ENCODE measurements around the gene MYO18B. TPM values are rescaled to one million over a fixed set of nuclear protein-coding genes. Genes with fewer than 3 reads are reported as not detected.

The MYO18B gene
- total RNA-seq, 1 donor from 2014 or later, result not detected

GRCh38 chr22:26002456-26002855 is 260.5 kb downstream of the MYO18B start:
- H3K36me3 ChIP-seq, result no peaks in the 10 kb centered on the region
- no peak overlapping the region for H3K27ac ChIP-seq
- H3K9me3 ChIP-seq, result no peaks in the 10 kb centered on the region
- H3K27me3 ChIP-seq, result no peaks in the 10 kb centered on the region
- no peaks in the 10 kb centered on the region for H3K4me1 ChIP-seq
- H3K4me3 ChIP-seq, result no peak overlapping the region
- intact Hi-C loops (cut with DNase I), result no loop called here
- no peak for DNase-seq (ENCODE audit: extremely low spot score in 2 of 2)
- TF ChIP-seq CTCF (IDR thresholded peaks at IDR 0.05), result no peak
- no peak for TF ChIP-seq POLR2AphosphoS5 (IDR thresholded peaks at IDR 0.05; ENCODE audit: insufficient read depth in 1 of 2, low read depth in 1 of 2)
- no peak for TF ChIP-seq POLR2A (IDR thresholded peaks at IDR 0.05)

GRCh38 chr22:26004477-26004876 is 262.5 kb downstream of the MYO18B start:
- Histone ChIP-seq H3K36me3 (no peaks in the 10 kb centered on the region), H3K4me1 (no peaks in the 10 kb centered on the region), H3K9me3 (no peaks in the 10 kb centered on the region), H3K27ac (no peak overlapping the region), H3K27me3 (no peaks in the 10 kb centered on the region), H3K4me3 (no peak overlapping the region)
- no peak for DNase-seq (ENCODE audit: extremely low spot score in 2 of 2)
- intact Hi-C loops (cut with DNase I), result no loop called here
- TF ChIP-seq POLR2A (IDR thresholded peaks at IDR 0.05), result no peak
- no peak for TF ChIP-seq POLR2AphosphoS5 (IDR thresholded peaks at IDR 0.05; ENCODE audit: insufficient read depth in 1 of 2, low read depth in 1 of 2)

- TF ChIP-seq POLR2AphosphoS5 (IDR thresholded peaks at IDR 0.05; ENCODE audit: insufficient read depth in 1 of 2, low read depth in 1 of 2) (no peak), POLR2A (IDR thresholded peaks at IDR 0.05) (no peak), CTCF (IDR thresholded peaks at IDR 0.05) (no peak)
- Histone ChIP-seq H3K27me3 (no peaks in the 10 kb centered on the region), H3K27ac (no peak overlapping the region), H3K36me3 (no peaks in the 10 kb centered on the region), H3K4me3 (no peak overlapping the region), H3K9me3 (no peaks in the 10 kb centered on the region), H3K4me1 (no peaks in the 10 kb centered on the region)
- intact Hi-C loops (cut with DNase I), result no loop called here
- no peak for DNase-seq (ENCODE audit: extremely low spot score in 2 of 2)
Measured at GRCh38 chr22:26008587-26008986, 266.6 kb downstream of the MYO18B start.

- Histone ChIP-seq H3K27ac (no peak overlapping the region), H3K9me3 (no peaks in the 10 kb centered on the region), H3K36me3 (no peaks in the 10 kb centered on the region), H3K27me3 (no peaks in the 10 kb centered on the region), H3K4me1 (no peaks in the 10 kb centered on the region), H3K4me3 (no peak overlapping the region)
- intact Hi-C loops (cut with DNase I), result no loop called here
- DNase-seq (ENCODE audit: extremely low spot score in 2 of 2), result no peak
- no peak for TF ChIP-seq POLR2A (IDR thresholded peaks at IDR 0.05)
- no peak for TF ChIP-seq CTCF (IDR thresholded peaks at IDR 0.05)
- TF ChIP-seq POLR2AphosphoS5 (IDR thresholded peaks at IDR 0.05; ENCODE audit: insufficient read depth in 1 of 2, low read depth in 1 of 2), result no peak
Measured at GRCh38 chr22:26016916-26017315, 274.9 kb downstream of the MYO18B start.

GRCh38 chr22:26017932-26018331 is 275.9 kb downstream of the MYO18B start:
- no peaks in the 10 kb centered on the region for H3K27me3 ChIP-seq
- H3K9me3 ChIP-seq, result no peaks in the 10 kb centered on the region
- H3K4me1 ChIP-seq, result no peaks in the 10 kb centered on the region
- intact Hi-C loops (cut with DNase I), result no loop called here
- no peak overlapping the region for H3K27ac ChIP-seq
- no peak for DNase-seq (ENCODE audit: extremely low spot score in 2 of 2)
- H3K36me3 ChIP-seq, result no peaks in the 10 kb centered on the region
- no peak overlapping the region for H3K4me3 ChIP-seq
- no peak for TF ChIP-seq CTCF (IDR thresholded peaks at IDR 0.05)
- TF ChIP-seq POLR2A (IDR thresholded peaks at IDR 0.05), result no peak
- no peak for TF ChIP-seq POLR2AphosphoS5 (IDR thresholded peaks at IDR 0.05; ENCODE audit: insufficient read depth in 1 of 2, low read depth in 1 of 2)

Data from vagina (tissue), 2 donors.